GM12878 (cell line): ENCODE results near the gene POC5. TPM values are rescaled to one million over a fixed set of nuclear protein-coding genes. Genes with fewer than 3 reads are reported as not detected.

ENCODE experiments used
- ATAC-seq: fragments of 200-7000 bp; cut with Tn5 transposase; 3 replicates; pipeline ENCODE4 v1.9.1; 2020; ENCODE audit warnings: mild to moderate bottlenecking, moderate library complexity
- BruUV-seq: library from RNA; stranded (reverse); fragments of 400-500 nt; replicated peaks from 2 replicates; lab custom pipeline; 2021; lab: Mats Ljungman, UMichigan
- CTCF ChIA-PET: fragments of 300-600 bp; sonication (Branson Sonifier 250); formaldehyde crosslinking; extraction: SDS; loops from one replicate; lab custom pipeline; 2021; ENCODE audit warnings: inconsistent platforms; lab: Yijun Ruan, JAX
- POLR2A ChIA-PET: fragments of 350-600 bp; formaldehyde crosslinking; extraction: SDS; loops from one replicate; lab custom pipeline; 2021; ENCODE audit warnings: inconsistent platforms; lab: Charles Lee
- RAD21 ChIA-PET: fragments of 300-600 bp; sonication (Branson Sonifier 250); formaldehyde crosslinking; loops from one replicate; lab custom pipeline; 2023; ENCODE audit warnings: antibody characterized with exemption; ENCODE audit not compliant: unreplicated experiment; lab: Charles Lee
- SMC1A ChIA-PET: fragments of 300-600 bp; sonication (Branson Sonifier 250); formaldehyde crosslinking; loops from one replicate; lab custom pipeline; 2023; ENCODE audit not compliant: unreplicated experiment, uncharacterized antibody; lab: Charles Lee
- DNase-seq: peaks from one replicate; pipeline ENCODE4 v3.0.0-alpha.2; 2011; ENCODE audit warnings: low read depth, low spot score
- FAIRE-seq: peaks from 3 replicates; lab custom pipeline; 2011; peaks lifted over from hg19 to GRCh38; lab: Jason Lieb, UNC
- H2AFZ ChIP-seq: 2 replicates; pipeline ENCODE4 v1.6.0; 2011; ENCODE audit warnings: low read depth, low read length, control low read depth; ENCODE audit not compliant: control insufficient read depth
- H3K27ac ChIP-seq: 2 replicates; pipeline ENCODE4 v1.5.1; 2011; ENCODE audit warnings: control low read depth; ENCODE audit not compliant: control insufficient read depth, insufficient read depth
- H3K27me3 ChIP-seq, 2 experiments: replicated peaks in 1 of 2; 2 replicates each; pipeline versions ENCODE4 v1.6.0 to v1.6.1; 2011; ENCODE audit warnings: low read length in 1 of 2; ENCODE audit not compliant: control insufficient read depth in 2 of 2, insufficient read depth in 2 of 2
- H3K36me3 ChIP-seq, 2 experiments: 2 replicates each; pipeline ENCODE4 v1.5.1; 2011; ENCODE audit warnings: low read length in 1 of 2; ENCODE audit not compliant: control insufficient read depth in 2 of 2, insufficient read depth in 2 of 2
- H3K4me1 ChIP-seq: 2 replicates; pipeline ENCODE4 v1.6.1; 2011; ENCODE audit warnings: mild to moderate bottlenecking, low read length, moderate library complexity, mixed read lengths; ENCODE audit not compliant: control insufficient read depth, insufficient read depth
- H3K4me2 ChIP-seq: 2 replicates; pipeline ENCODE4 v1.6.0; 2011; ENCODE audit warnings: control low read depth; ENCODE audit not compliant: control insufficient read depth, insufficient read depth
- H3K4me3 ChIP-seq: fragments of 200-600 bp; sonication (generic); 2 replicates; pipeline ENCODE4 v1.5.1; 2016
- H3K79me2 ChIP-seq: 2 replicates; pipeline ENCODE4 v1.6.0; 2011; ENCODE audit warnings: low read length; ENCODE audit not compliant: control insufficient read depth, insufficient read depth
- H3K9ac ChIP-seq: 2 replicates; pipeline ENCODE4 v1.8.0; 2011; ENCODE audit warnings: low read length, control low read depth, mixed read lengths; ENCODE audit not compliant: control insufficient read depth, insufficient read depth
- H3K9me3 ChIP-seq: replicated peaks from 3 replicates; pipeline ENCODE4 v1.5.1; 2011; ENCODE audit warnings: mild to moderate bottlenecking, low read length; ENCODE audit not compliant: control insufficient read depth, insufficient read depth
- H4K20me1 ChIP-seq: 2 replicates; pipeline ENCODE4 v1.6.0; 2011; ENCODE audit not compliant: control insufficient read depth, insufficient read depth
- ASH2L ChIP-seq: fragments of 300-600, 200-600 bp; sonication (generic); IDR thresholded peaks from 2 replicates; pipeline ENCODE4 v1.6.1; 2017; ENCODE audit warnings: low read depth, mild to moderate bottlenecking, borderline replicate concordance
- BMI1 ChIP-seq: fragments of 450-650 bp; IDR thresholded peaks from 2 replicates; pipeline ENCODE4 v1.6.1; 2016; ENCODE audit warnings: mild to moderate bottlenecking, moderate library complexity, borderline replicate concordance
- ETV6 ChIP-seq, 2 experiments: fragments of 450-650 bp in 1 of 2; IDR thresholded peaks in 1 of 2; conservative IDR thresholded peaks in 1 of 2; 2 replicates each; pipeline ENCODE4 v1.6.1; 2014; ENCODE audit warnings: antibody characterized with exemption in 1 of 2, borderline replicate concordance in 1 of 2, low read depth in 1 of 2, mild to moderate bottlenecking in 1 of 2, moderate library complexity in 1 of 2
- FOXM1 ChIP-seq: IDR thresholded peaks from 2 replicates; pipeline ENCODE4 v1.6.1; 2012; ENCODE audit warnings: low read depth, mild to moderate bottlenecking, inconsistent platforms, low read length, moderate library complexity
- GABPA ChIP-seq: IDR thresholded peaks from 2 replicates; pipeline ENCODE4 v1.6.1; 2014; ENCODE audit warnings: antibody characterized with exemption, low read depth, mild to moderate bottlenecking, inconsistent platforms
- GATAD2B ChIP-seq: fragments of 450-650 bp; conservative IDR thresholded peaks from 2 replicates; pipeline ENCODE4 v1.6.1; 2017; ENCODE audit warnings: low read depth, mild to moderate bottlenecking, moderate library complexity
- NFXL1 ChIP-seq: fragments of 450-650 bp; IDR thresholded peaks from 2 replicates; pipeline ENCODE4 v1.6.1; 2017; ENCODE audit warnings: antibody characterized with exemption, mild to moderate bottlenecking, borderline replicate concordance
- PML ChIP-seq: IDR thresholded peaks from 2 replicates; pipeline ENCODE4 v1.6.1; 2012; ENCODE audit warnings: low read length, inconsistent platforms
- POLR2AphosphoS2 ChIP-seq: IDR thresholded peaks from 2 replicates; pipeline ENCODE4 v1.6.1; 2011; ENCODE audit warnings: low read depth, mild to moderate bottlenecking, low read length, improper control_type of control experiment, moderate library complexity
- POU2F2 ChIP-seq: IDR thresholded peaks from 3 replicates; pipeline ENCODE4 v1.6.1; 2011; ENCODE audit warnings: low read depth, mild to moderate bottlenecking, low read length, borderline replicate concordance
- RUNX3 ChIP-seq: IDR thresholded peaks from 2 replicates; pipeline ENCODE4 v1.6.1; 2012; ENCODE audit warnings: low read length, inconsistent platforms
- SPI1 ChIP-seq: IDR thresholded peaks from 2 replicates; pipeline ENCODE4 v1.6.1; 2011; ENCODE audit warnings: low read depth, mild to moderate bottlenecking, low read length, moderate library complexity, borderline replicate concordance; ENCODE audit not compliant: insufficient read depth
- STAT3 ChIP-seq: IDR thresholded peaks from 2 replicates; pipeline ENCODE4 v1.6.1; 2011; ENCODE audit warnings: low read depth, low read length, improper control_type of control experiment
- SUPT20H ChIP-seq: IDR thresholded peaks from 2 replicates; pipeline ENCODE4 v1.6.1; 2011; ENCODE audit warnings: low read depth, mild to moderate bottlenecking, low read length, moderate library complexity, borderline replicate concordance; ENCODE audit not compliant: control insufficient read depth
- TCF3 ChIP-seq: IDR thresholded peaks from 2 replicates; pipeline ENCODE4 v1.6.1; 2012; ENCODE audit warnings: low read depth, mild to moderate bottlenecking, low read length, borderline replicate concordance; ENCODE audit not compliant: insufficient read depth
- WGBS: methylation state at CpG from one replicate; pipeline ENCODE4 v1.1.6; 2016; ENCODE audit warnings: low lambda C conversion rate; ENCODE audit not compliant: insufficient replicate concordance, insufficient coverage; ENCODE audit errors: missing lambda C conversion rate; 5-methylcytosine and 5-hydroxymethylcytosine counted together
- in situ Hi-C: fragments of 300-500 bp; cut with MboI; formaldehyde crosslinking; loops from 9 replicates; pipeline ENCODE4 v1.14.3; 2018; ENCODE audit warnings: mixed read lengths
- intact Hi-C: fragments of 100-400 bp; cut with micrococcal nuclease; formaldehyde crosslinking; loops from one replicate; pipeline ENCODE4 v1.14.2; 2022; ENCODE audit not compliant: unreplicated experiment
- polyA plus RNA-seq, 11 experiments: library from polyadenylated mRNA; depleted of rRNA in 4 of 11; unstranded in 6 of 11; stranded (reverse) in 5 of 11; fragments of >200 nt; fragmentation: Nextera tagmentation in 4 of 11; fragmentation: Illumina TruSeq in 1 of 11; extraction: Ambion mirVana in 4 of 11; extraction: Trizol in 1 of 11; gene quantifications; 1 replicate in 1 of 11; 2 replicates in 10 of 11; pipeline versions ENCODE4 v1.2.1 to v1.2.3, GENCODE V29; 2011 to 2016; ENCODE audit warnings: inconsistent platforms in 2 of 11, missing spikeins in 2 of 11, low read depth in 1 of 11
- total RNA-seq, 4 experiments: library from RNA; depleted of rRNA in 3 of 4; stranded (reverse); fragments of >200 nt in 3 of 4; fragmentation: Illumina TruSeq in 1 of 4; extraction: Trizol in 1 of 4; gene quantifications; 2 replicates each; pipeline versions ENCODE4 v1.2.1 to v1.2.3, GENCODE V29; 2013 to 2021
- TF ChIP-seq, protein P1 (sequence below): IDR thresholded peaks from 2 replicates; pipeline ENCODE4 v1.6.1; 2012; ENCODE audit warnings: improper control_type of control experiment, low read depth, low read length; ENCODE audit not compliant: insufficient replicate concordance

Gene POC5
- total and polyA plus RNA-seq, 10 of the 15 experiments (the other 5 are each of a cell fraction or from before 2014, with no cell fraction given): 13.1 to 25.6 (median 21.8) TPM

DNA sequence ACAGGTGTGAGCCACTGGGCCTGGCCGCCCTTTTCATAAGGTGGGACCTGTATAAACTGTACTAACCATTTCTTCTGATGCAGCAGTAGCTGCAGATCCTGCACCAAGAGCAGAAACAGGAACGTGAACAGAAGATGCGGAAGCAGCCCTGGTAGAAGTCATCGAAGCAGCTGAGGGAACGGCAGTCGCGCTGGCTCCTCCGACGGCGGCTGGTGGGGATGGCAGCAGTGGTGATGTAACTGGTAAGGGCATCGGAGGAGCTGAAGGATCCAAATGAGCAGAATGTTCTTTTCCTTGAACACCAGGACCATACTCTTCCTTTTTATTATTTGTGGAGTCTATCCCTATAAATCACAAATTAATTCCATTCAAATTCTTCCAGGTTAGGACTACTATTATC, 32.1 kb downstream of the POC5 start:
- Histone ChIP-seq H4K20me1 (no peaks in the 10 kb centered on the region), H3K79me2 (no peaks in the 10 kb centered on the region), H2AFZ (no peak overlapping the region), H3K27ac (no peak overlapping the region), H3K27me3 (no peaks in the 10 kb centered on the region), H3K9me3 (no peaks in the 10 kb centered on the region), H3K4me2 (no peak overlapping the region), H3K36me3 (peaks cover 0 to 7% of the 10 kb centered on the region in 2 experiments), H3K4me1 (no peaks in the 10 kb centered on the region), H3K9ac (no peak overlapping the region), H3K4me3 (no peak overlapping the region)
- BruUV-seq: no TSS peak
- in situ Hi-C loops: no loop called here
- ChIA-PET RAD21 (no interaction called here), SMC1A (interaction anchor here (1.5 kb wide), 1 partner anchor 16 kb away, joined by 3 read pairs; no protein-coding TSS in a partner anchor), CTCF (no interaction called here), POLR2A (no interaction called here)
- ATAC-seq: no peak
- intact Hi-C loops: loop anchor here (10.0 kb wide), 1 partner anchor 340 kb away; no protein-coding TSS in a partner anchor
- TF ChIP-seq SPI1: no peak
- TF ChIP-seq ASH2L: no peak
- no peak for TF ChIP-seq STAT3
- TF ChIP-seq NFXL1: no peak
- TF ChIP-seq GABPA: no peak
- TF ChIP-seq BMI1: no peak
- no peak for TF ChIP-seq POU2F2
- TF ChIP-seq, protein P1, sequence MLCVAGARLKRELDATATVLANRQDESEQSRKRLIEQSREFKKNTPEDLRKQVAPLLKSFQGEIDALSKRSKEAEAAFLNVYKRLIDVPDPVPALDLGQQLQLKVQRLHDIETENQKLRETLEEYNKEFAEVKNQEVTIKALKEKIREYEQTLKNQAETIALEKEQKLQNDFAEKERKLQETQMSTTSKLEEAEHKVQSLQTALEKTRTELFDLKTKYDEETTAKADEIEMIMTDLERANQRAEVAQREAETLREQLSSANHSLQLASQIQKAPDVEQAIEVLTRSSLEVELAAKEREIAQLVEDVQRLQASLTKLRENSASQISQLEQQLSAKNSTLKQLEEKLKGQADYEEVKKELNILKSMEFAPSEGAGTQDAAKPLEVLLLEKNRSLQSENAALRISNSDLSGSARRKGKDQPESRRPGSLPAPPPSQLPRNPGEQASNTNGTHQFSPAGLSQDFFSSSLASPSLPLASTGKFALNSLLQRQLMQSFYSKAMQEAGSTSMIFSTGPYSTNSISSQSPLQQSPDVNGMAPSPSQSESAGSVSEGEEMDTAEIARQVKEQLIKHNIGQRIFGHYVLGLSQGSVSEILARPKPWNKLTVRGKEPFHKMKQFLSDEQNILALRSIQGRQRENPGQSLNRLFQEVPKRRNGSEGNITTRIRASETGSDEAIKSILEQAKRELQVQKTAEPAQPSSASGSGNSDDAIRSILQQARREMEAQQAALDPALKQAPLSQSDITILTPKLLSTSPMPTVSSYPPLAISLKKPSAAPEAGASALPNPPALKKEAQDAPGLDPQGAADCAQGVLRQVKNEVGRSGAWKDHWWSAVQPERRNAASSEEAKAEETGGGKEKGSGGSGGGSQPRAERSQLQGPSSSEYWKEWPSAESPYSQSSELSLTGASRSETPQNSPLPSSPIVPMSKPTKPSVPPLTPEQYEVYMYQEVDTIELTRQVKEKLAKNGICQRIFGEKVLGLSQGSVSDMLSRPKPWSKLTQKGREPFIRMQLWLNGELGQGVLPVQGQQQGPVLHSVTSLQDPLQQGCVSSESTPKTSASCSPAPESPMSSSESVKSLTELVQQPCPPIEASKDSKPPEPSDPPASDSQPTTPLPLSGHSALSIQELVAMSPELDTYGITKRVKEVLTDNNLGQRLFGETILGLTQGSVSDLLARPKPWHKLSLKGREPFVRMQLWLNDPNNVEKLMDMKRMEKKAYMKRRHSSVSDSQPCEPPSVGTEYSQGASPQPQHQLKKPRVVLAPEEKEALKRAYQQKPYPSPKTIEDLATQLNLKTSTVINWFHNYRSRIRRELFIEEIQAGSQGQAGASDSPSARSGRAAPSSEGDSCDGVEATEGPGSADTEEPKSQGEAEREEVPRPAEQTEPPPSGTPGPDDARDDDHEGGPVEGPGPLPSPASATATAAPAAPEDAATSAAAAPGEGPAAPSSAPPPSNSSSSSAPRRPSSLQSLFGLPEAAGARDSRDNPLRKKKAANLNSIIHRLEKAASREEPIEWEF: no peak
- no peak for TF ChIP-seq TCF3
- TF ChIP-seq FOXM1: no peak
- TF ChIP-seq RUNX3: no peak
- TF ChIP-seq PML: no peak
- TF ChIP-seq POLR2AphosphoS2: no peak
- no peak for TF ChIP-seq GATAD2B
- TF ChIP-seq SUPT20H: no peak
- TF ChIP-seq ETV6 (conservative IDR thresholded peaks at IDR 0.05 in 1 of 2, IDR thresholded peaks at IDR 0.05 in 1 of 2; ENCODE audit: borderline replicate concordance in 1 of 2, low read depth in 1 of 2): no peak
- no peak for FAIRE-seq
- no peak for DNase-seq
- over 99% methylated on average over 11 of the region's 11 CpGs for WGBS
